Pancreas (tissue), 10 donors: Measurements from ENCODE around the gene CRHR1. TPM values are rescaled to one million over a fixed set of nuclear protein-coding genes. Genes with fewer than 3 reads are reported as not detected.

Source experiments
- ATAC-seq, 4 donors: fragments of 200-7000 bp; cut with Tn5 transposase; one replicate each; pipeline versions ENCODE4 v1.8.0 to v1.9.1; 2020; ENCODE audit warnings: mild to moderate bottlenecking in 4 of 4, moderate library complexity in 4 of 4
- DNase-seq, 6 donors: peaks; one replicate each; pipeline ENCODE4 v3.0.0-alpha.2; 2020
- FAIRE-seq: peaks from 2 replicates; lab custom pipeline; 2012; peaks lifted over from hg19 to GRCh38; lab: Jason Lieb, UNC
- H3K27ac ChIP-seq, 4 donors: fragments of 200-600 bp; sonication (generic); 1 replicate in 3 of 4; 2 replicates in 1 of 4; pipeline versions ENCODE4 v1.5.0 to v1.8.0; 2020
- H3K27me3 ChIP-seq, 4 donors: fragments of 200-600 bp; one replicate each; pipeline ENCODE4 v1.8.0; 2021
- H3K36me3 ChIP-seq, 3 donors: fragments of 200-600 bp; sonication (generic) in 1 of 3; one replicate each; pipeline versions ENCODE4 v1.5.0 to v1.8.0; 2020 to 2021
- H3K4me1 ChIP-seq, 3 donors: fragments of 200-600 bp; one replicate each; pipeline ENCODE4 v1.8.0; 2021
- H3K4me3 ChIP-seq, 4 donors: fragments of 200-600 bp; sonication (generic) in 2 of 4; one replicate each; pipeline versions ENCODE4 v1.5.0 to v1.8.0; 2020 to 2021
- H3K9me3 ChIP-seq, 4 donors: fragments of 200-600 bp; one replicate each; pipeline ENCODE4 v1.8.0; 2021
- CTCF ChIP-seq, 4 donors: fragments of 200-600 bp; sonication (generic) in 3 of 4; IDR thresholded peaks; one replicate each; pipeline versions ENCODE4 v1.5.0 to v1.8.0; 2021; ENCODE audit warnings: antibody characterized with exemption in 4 of 4
- WGBS, 2 donors: extraction: QIAGEN DNeasy Blood & Tissue Kit; methylation state at CpG; one replicate each; pipeline ENCODE4 v1.1.7; 2013; 5-methylcytosine and 5-hydroxymethylcytosine counted together
- intact Hi-C, 3 donors: fragments of 100-400 bp; cut with DNase I; formaldehyde crosslinking; loops; one replicate each; pipeline versions ENCODE4 v1.11.1 to v1.14.2; 2022
- polyA plus RNA-seq, 2 donors: library from polyadenylated mRNA; stranded (reverse); fragments of 200-250 nt; gene quantifications; one replicate each; pipeline ENCODE4 v1.2.3, GENCODE V29; 2013
- total RNA-seq, 6 donors: library from RNA; stranded (reverse); fragmentation: NEBNext Ultra II Directional in 4 of 6; extraction: Animal tissue kit (Norgen Biotek cat#: 25700) in 4 of 6; gene quantifications; one replicate each; pipeline versions ENCODE4 v1.2.1 to v1.2.4, GENCODE V29; 2021 to 2023
- donor health status: healthy with polysubstance abuse.
- donor health status: DM: no; HTN: no; CAD: no; lungs with moderate emphysema.
- donor health status: DM: no; HTN: no; CAD: no.
- donor health status: control.
- donor health status: control.
- donor health status: Bipolar disorder and iron deficiency.
- donor health status: DM: yes; HTN: yes; CAD: no.
- donor health status: DM: no; HTN: no; CAD: no.
- donor health status: DM: no; HTN: no; CAD: no.
- donor health status: DM: yes; HTN: yes; CAD: no.

Gene CRHR1
- total and polyA plus RNA-seq, 8 donors, result 0.13 to 0.31 TPM; not detected in 6

GRCh38 chr17:45820052-45820780 is 36.1 kb downstream of the CRHR1 start:
- Histone ChIP-seq H3K9me3 (no peaks in the 10 kb centered on the region), H3K4me3 (no peak overlapping the region), H3K4me1 (no peaks in the 10 kb centered on the region), H3K36me3 (no peaks in the 10 kb centered on the region), H3K27me3 (no peaks in the 10 kb centered on the region), H3K27ac (no peak overlapping the region)
- FAIRE-seq (no peak), DNase-seq (no peak), ATAC-seq (no peak)
- intact Hi-C loops, result loop anchor here in 2 of 3 donors (10.0 kb wide), 2 partner anchors 175 to 595 kb away; partner anchors contain the start of gene FMNL1 (in 1 of the 2)
- 54 to 58% methylated on average over 6 of the region's 6 CpGs for WGBS, 2 donors
- no peak for TF ChIP-seq CTCF (IDR thresholded peaks at IDR 0.05)

- H3K27ac ChIP-seq, result no peak overlapping the region
- TF ChIP-seq CTCF (IDR thresholded peaks at IDR 0.05), result no peak
- no peaks in the 10 kb centered on the region for H3K27me3 ChIP-seq
- H3K4me3 ChIP-seq, result no peak overlapping the region
- no peaks in the 10 kb centered on the region for H3K4me1 ChIP-seq
- DNase-seq, result peak in 1 of 6 donors; percentile 31
- intact Hi-C loops, result loop anchor here in 2 of 3 donors (10.0 kb wide), 2 partner anchors 176 to 596 kb away; partner anchors contain the start of gene FMNL1 (in 1 of the 2)
- WGBS, 2 donors, result 87 to 90% methylated on average over 9 of the region's 9 CpGs
- H3K9me3 ChIP-seq, result no peaks in the 10 kb centered on the region
- no peak for ATAC-seq
- FAIRE-seq, result no peak
- no peaks in the 10 kb centered on the region for H3K36me3 ChIP-seq
These were observed 37.0 kb downstream of the CRHR1 start for GRCh38 chr17:45821147-45821546.

- DNase-seq (peak in 1 of 6 donors; percentile 28), FAIRE-seq (no peak), ATAC-seq (no peak)
- intact Hi-C loops, result loop anchor here in 2 of 3 donors (10.0 kb wide), 2 partner anchors 179 to 599 kb away; partner anchors contain the start of gene FMNL1 (in 1 of the 2)
- TF ChIP-seq CTCF (IDR thresholded peaks at IDR 0.05), result no peak
- Histone ChIP-seq H3K4me1 (no peaks in the 10 kb centered on the region), H3K9me3 (no peaks in the 10 kb centered on the region), H3K27me3 (no peaks in the 10 kb centered on the region), H3K4me3 (no peak overlapping the region), H3K36me3 (no peaks in the 10 kb centered on the region), H3K27ac (no peak overlapping the region)
- 71% methylated on average over 10 of the region's 10 CpGs for WGBS, 2 donors
These were observed 39.5 kb downstream of the CRHR1 start for GRCh38 chr17:45823598-45823997.

- no peak for TF ChIP-seq CTCF (IDR thresholded peaks at IDR 0.05)
- Histone ChIP-seq H3K36me3 (no peaks in the 10 kb centered on the region), H3K27me3 (no peaks in the 10 kb centered on the region), H3K4me1 (no peaks in the 10 kb centered on the region), H3K9me3 (no peaks in the 10 kb centered on the region), H3K27ac (no peak overlapping the region), H3K4me3 (no peak overlapping the region)
- FAIRE-seq, result no peak
- no peak for ATAC-seq
- DNase-seq, result no peak
- intact Hi-C loops, result loop anchor here in 2 of 3 donors (10.0 kb wide), 2 partner anchors 180 to 600 kb away; partner anchors contain the start of gene FMNL1 (in 1 of the 2)
- 61 to 75% methylated on average over 7 of the region's 7 CpGs for WGBS, 2 donors
These were observed 40.4 kb downstream of the CRHR1 start for GRCh38 chr17:45824475-45824874.
